AG04450 (cell line): Measurements from ENCODE around the gene UFM1. TPM values are rescaled to one million over a fixed set of nuclear protein-coding genes. Genes with fewer than 3 reads are reported as not detected.
"Not testable (repeated sequence)": the region's sequence is repeated elsewhere in the genome, so short reads cannot be mapped to it uniquely, and the experiment has no call there.

Source experiments
- CTCF ChIA-PET: fragments of 300-600, 350-600 bp; formaldehyde crosslinking; extraction: SDS; loops from one replicate; lab custom pipeline; 2022; ENCODE audit warnings: antibody characterized with exemption, inconsistent platforms; lab: Charles Lee
- POLR2A ChIA-PET: fragments of 350-600 bp; formaldehyde crosslinking; extraction: SDS; loops from one replicate; lab custom pipeline; 2021; ENCODE audit warnings: antibody characterized with exemption, inconsistent platforms; lab: Yijun Ruan, JAX
- DNase-seq: peaks from one replicate; pipeline ENCODE4 v3.0.0-alpha.2; 2011; ENCODE audit warnings: low read depth, low spot score
- H3K27ac ChIP-seq: one replicate; pipeline ENCODE4 v1.5.1; 2012; ENCODE audit warnings: low read depth, low read length, control low read depth
- H3K27me3 ChIP-seq: one replicate; pipeline ENCODE4 v1.6.0; 2012; ENCODE audit warnings: low read length; ENCODE audit not compliant: control insufficient read depth, insufficient read depth
- H3K4me3 ChIP-seq: 2 replicates; pipeline ENCODE4 v1.5.1; 2011; ENCODE audit warnings: mild to moderate bottlenecking, low read depth, low read length, control low read depth
- H3K9me3 ChIP-seq: 2 replicates; pipeline ENCODE4 v1.5.1; 2012; ENCODE audit warnings: low read length; ENCODE audit not compliant: control insufficient read depth, insufficient read depth
- CTCF ChIP-seq: IDR thresholded peaks from 2 replicates; pipeline ENCODE4 v1.5.1; 2011; ENCODE audit warnings: low read depth, low read length, control low read depth, inconsistent platforms
- polyA plus RNA-seq: library from polyadenylated mRNA; depleted of rRNA; stranded (reverse); fragments of >200 nt; gene quantifications from 2 replicates; pipeline ENCODE4 v1.2.3, GENCODE V29; 2011

UFM1 gene
- polyA plus RNA-seq, 1 experiment = 80.1 TPM

- no peak overlapping the region for H3K4me3 ChIP-seq
- no peak overlapping the region for H3K27ac ChIP-seq
- no peak for TF ChIP-seq CTCF
- no peaks in the 10 kb centered on the region for H3K27me3 ChIP-seq
- no peak for DNase-seq
- no peaks in the 10 kb centered on the region for H3K9me3 ChIP-seq
- POLR2A ChIA-PET = no interaction called here
- CTCF ChIA-PET = no interaction called here
Measured at GRCh38 chr13:38365661-38366060, 16.0 kb downstream of the UFM1 start.

- no peaks in the 10 kb centered on the region for H3K9me3 ChIP-seq
- H3K4me3 ChIP-seq = no peak overlapping the region
- H3K27me3 ChIP-seq = no peaks in the 10 kb centered on the region
- POLR2A ChIA-PET = no interaction called here
- CTCF ChIA-PET = interaction anchor here (0.9 kb wide), 1 partner anchor 36 kb away, joined by 3 read pairs; no protein-coding TSS in a partner anchor
- no peak for TF ChIP-seq CTCF
- DNase-seq = no peak
- no peak overlapping the region for H3K27ac ChIP-seq
Measured at GRCh38 chr13:38366954-38367645, 17.4 kb downstream of the UFM1 start.

- no peak overlapping the region for H3K4me3 ChIP-seq
- no peak for DNase-seq
- POLR2A ChIA-PET = no interaction called here
- TF ChIP-seq CTCF = no peak
- no peak overlapping the region for H3K27ac ChIP-seq
- CTCF ChIA-PET = no interaction called here
- no peaks in the 10 kb centered on the region for H3K9me3 ChIP-seq
- no peaks in the 10 kb centered on the region for H3K27me3 ChIP-seq
Measured at GRCh38 chr13:38369058-38369457, 19.4 kb downstream of the UFM1 start.

GRCh38 chr13:38370096-38370495 lies 20.4 kb downstream of the UFM1 start:
- H3K4me3 ChIP-seq, POLR2A ChIA-PET, CTCF ChIA-PET, H3K27me3 ChIP-seq, H3K27ac ChIP-seq, H3K9me3 ChIP-seq, DNase-seq: not testable (repeated sequence)

GRCh38 chr13:38372820-38373383 lies 23.3 kb downstream of the UFM1 start:
- POLR2A ChIA-PET = no interaction called here
- no peak for TF ChIP-seq CTCF
- Histone ChIP-seq H3K27me3 (no peaks in the 10 kb centered on the region), H3K4me3 (no peak overlapping the region), H3K27ac (no peak overlapping the region), H3K9me3 (no peaks in the 10 kb centered on the region)
- no peak for DNase-seq
- CTCF ChIA-PET = no interaction called here
